NOMO-1 treated with DMSO at 0.1 percent for 48 hours (cell line): ENCODE data around the gene CLDN25.

Source experiments
- DNase-seq: peaks from one replicate; lab custom pipeline; 2025; ENCODE audit not compliant: unreplicated experiment; lab: John Stamatoyannopoulos, UW

CLDN25 gene

GRCh38 chr11:113806406-113806805 is 26.8 kb downstream of the CLDN25 start:
- no peak for DNase-seq

DNA sequence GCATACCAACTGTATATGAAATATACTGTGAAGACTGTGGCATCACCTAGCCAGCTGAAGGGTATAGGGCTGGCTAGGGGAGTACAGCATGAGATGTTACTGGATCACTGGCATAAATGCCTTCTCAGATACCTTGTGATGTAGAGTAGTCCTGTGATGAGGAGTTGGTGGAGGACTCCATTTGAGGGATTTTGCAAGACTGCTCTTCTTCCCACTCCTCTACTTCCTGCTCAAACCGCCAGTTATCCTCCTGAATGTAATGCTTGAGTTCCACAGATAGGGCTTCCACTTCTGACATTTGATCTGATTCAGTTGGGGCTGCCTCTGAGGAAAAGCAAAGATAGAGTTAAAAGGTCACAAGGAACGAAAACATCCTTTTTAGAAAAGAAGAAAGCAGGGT is 29.3 kb downstream of the CLDN25 start:
- DNase-seq = no peak

DNA sequence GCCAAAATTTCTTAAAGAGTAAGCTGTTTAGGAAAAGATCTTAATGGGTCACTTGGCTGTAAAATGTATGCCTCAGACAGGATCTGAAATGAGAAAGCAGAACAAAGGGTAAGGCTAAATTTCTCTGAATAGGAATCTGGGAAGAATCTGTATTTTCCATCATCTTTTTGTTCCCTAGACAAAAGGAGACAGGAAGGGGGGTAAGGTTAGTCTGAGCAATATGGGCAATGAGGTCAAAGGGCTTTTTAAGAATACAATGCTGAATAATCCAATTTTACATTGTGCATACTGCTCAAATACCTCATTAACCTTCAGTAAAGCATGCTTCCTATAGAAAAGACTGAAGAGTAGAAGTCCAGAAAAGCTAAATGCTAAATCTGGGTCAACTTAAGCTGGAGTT is 34.6 kb downstream of the CLDN25 start:
- no peak for DNase-seq

GRCh38 chr11:113817162-113817561 is 37.6 kb downstream of the CLDN25 start:
- no peak for DNase-seq

- DNase-seq = no peak
These were observed 38.0 kb downstream of the CLDN25 start for GRCh38 chr11:113817626-113818025.

- no peak for DNase-seq
These were observed 38.8 kb downstream of the CLDN25 start for GRCh38 chr11:113818426-113818825.

- DNase-seq = no peak
These were observed 47.9 kb downstream of the CLDN25 start for GRCh38 chr11:113827477-113827876.

DNA sequence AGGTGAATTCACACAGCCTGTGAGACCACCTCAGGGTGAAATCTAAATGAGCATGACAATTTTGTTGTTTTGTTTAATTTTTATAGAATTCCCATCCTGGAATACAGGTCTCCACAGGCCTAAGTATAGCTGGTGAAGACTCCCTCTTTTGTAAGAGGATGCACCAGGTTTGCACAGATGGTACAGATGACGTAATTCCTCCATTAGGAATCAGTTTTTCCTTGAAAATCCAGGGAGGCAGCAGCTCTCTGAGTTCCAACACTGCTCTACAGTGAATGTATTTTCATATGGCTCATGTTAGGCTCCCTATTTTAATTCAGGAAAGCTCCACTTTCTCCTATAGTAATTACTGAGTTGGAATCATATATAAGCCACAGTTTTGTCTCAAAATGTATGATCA is 48.6 kb downstream of the CLDN25 start:
- no peak for DNase-seq

GRCh38 chr11:113829751-113830150 is 50.2 kb downstream of the CLDN25 start:
- DNase-seq = no peak
